GM20000 (cell line): ENCODE measurements around the gene MACROD1.

Experiments
- DNase-seq: peaks from one replicate; pipeline ENCODE4 v3.0.0; 2012; ENCODE audit warnings: low spot score
- TF ChIP-seq, protein P1 (sequence below): IDR thresholded peaks from 2 replicates; pipeline ENCODE4 v1.5.1; 2012; ENCODE audit warnings: mild to moderate bottlenecking, control low read depth; ENCODE audit errors: extremely low read depth, missing control alignments

The MACROD1 gene

DNA sequence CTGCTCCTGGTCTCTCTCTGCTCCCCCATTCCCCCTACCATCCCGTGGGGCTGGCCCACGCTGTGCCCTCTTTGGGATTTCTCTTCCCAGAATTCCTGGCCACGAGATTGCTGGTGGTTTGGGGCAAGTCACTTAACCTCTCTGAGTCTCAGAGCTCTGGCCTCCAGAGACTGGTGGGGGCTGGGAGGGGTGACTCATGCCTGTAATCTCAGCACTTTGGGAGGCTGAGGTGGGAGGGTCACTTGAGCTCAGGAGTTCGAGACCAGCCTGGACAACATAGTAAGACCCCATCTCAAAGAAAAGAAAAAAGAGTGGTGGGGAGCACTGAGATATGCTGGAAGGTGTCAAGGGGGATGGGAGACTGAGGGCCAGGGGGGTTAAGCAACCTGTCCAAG lies 161.3 kb downstream of the MACROD1 start:
- DNase-seq: no peak
- TF ChIP-seq, protein P1, sequence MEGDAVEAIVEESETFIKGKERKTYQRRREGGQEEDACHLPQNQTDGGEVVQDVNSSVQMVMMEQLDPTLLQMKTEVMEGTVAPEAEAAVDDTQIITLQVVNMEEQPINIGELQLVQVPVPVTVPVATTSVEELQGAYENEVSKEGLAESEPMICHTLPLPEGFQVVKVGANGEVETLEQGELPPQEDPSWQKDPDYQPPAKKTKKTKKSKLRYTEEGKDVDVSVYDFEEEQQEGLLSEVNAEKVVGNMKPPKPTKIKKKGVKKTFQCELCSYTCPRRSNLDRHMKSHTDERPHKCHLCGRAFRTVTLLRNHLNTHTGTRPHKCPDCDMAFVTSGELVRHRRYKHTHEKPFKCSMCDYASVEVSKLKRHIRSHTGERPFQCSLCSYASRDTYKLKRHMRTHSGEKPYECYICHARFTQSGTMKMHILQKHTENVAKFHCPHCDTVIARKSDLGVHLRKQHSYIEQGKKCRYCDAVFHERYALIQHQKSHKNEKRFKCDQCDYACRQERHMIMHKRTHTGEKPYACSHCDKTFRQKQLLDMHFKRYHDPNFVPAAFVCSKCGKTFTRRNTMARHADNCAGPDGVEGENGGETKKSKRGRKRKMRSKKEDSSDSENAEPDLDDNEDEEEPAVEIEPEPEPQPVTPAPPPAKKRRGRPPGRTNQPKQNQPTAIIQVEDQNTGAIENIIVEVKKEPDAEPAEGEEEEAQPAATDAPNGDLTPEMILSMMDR: no peak

DNA sequence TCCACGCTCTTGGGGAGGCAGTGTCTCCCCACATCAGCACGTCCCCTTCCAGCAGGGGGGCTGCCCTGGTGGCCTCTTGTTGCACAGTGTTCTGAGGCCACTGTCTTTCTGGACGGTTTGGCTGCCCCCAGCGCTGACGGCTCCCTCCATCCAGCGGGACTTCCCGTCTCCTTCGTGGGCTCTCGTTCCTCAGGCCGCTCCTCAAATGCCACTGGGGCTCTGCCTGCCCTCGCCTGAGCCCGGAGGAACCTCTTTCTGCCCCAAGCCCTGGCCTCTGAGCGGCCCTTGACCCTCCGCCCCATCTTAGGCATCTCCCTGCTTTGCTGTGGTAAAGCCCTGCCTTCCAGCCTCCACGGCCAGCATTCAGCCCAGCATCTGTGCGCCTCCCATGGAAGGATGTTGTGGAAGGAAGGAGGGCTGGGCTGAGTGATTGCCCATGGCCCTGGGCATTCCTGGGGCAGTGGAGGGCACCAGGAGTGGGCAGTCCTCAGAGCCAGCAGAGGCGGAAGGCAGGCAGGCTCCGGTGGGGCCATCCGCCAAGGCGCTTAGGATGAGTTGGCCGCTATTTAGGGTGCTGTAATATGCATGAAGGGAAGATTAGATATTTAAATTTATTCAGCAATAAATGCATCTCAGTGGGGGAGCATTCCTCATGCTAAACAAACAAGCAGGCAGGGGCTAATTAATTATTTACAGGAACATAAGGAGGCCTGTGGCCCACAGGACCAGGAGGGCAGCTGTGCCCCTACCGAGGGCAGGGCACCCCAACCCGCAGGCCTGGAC lies 161.9 kb downstream of the MACROD1 start:
- DNase-seq: no peak
- TF ChIP-seq, protein P1: no peak

DNA sequence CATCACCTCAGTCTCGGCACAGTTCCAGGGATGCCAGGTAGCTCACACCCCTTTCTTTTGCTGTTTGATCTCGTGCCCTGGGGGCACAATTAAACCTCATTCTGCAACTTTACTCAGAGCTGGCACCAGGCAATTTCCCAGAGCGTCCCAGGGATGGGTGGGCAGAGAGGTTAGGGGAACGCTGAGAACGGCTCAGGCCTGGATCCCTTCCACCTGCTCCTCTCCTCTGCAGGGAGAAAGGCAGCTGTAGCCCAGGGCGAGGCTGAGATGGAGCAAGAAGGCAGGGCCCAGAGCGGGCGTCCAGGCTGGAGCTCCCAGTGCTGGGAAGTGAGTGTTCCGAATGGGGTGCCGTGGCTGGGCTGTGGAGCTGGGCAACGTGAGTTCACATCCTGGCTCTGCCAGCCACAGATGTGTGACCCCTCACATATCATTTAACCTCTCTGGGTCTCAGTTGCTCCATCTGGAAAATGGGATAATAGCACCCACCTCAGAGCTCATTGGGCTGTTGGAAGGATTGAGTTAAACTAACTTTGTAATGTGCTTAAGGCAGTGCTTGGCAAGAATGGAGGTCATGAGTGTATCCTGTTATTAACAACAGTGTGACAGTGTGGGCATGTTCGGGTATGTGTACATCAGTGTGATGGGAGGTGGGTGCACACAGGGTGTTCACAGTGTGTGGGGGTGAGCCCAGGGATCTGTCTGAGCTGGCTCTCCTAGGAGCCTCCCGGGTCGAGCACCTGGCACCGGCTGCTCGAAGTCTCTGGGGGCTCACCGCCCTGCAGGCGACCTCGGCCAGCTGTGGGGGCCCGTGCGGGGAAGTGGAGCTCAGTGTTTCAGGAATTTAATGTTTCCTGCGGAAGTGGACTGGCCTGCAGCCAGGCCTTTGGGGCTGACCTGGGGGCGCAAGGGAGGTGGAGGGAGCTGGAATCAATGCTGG lies 164.2 kb downstream of the MACROD1 start:
- DNase-seq: no peak
- TF ChIP-seq, protein P1: no peak

DNA sequence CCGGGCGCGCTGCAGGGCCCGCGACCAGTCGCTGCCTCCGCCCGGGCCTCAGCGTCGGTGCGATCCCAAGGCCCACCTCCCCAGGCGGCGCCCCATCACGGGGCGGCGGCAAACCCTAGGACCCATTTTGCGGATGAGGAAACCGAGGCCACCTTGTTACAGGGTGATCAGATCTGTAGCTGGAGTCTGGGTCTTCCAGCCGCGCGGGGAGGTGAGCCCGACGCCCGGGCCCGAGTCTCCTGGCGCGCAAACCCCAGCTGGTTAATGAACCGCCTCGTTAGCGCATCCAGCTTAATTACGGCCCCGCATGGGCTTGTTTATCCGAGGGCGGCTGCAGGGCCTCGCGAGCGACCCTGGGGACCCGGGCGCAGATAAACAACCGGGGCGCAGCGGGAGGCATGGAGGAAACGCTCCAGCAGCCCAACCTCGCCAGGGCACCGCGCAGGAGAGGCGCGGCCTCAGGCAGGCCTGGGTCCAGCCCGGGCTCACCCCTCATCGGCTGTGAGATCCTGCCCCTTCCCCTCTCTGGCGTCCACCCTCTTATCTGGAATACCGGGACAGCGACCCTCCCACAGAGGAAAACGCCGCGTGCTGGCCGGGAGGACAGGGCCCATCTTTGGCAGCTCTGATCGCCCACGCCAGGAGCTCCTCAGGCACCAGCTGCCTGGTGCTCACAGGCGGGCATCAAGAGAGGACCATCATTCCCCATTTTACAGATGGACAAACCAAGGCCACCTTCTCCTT lies 165.0 kb downstream of the MACROD1 start:
- DNase-seq: no peak
- TF ChIP-seq, protein P1: no peak

DNA sequence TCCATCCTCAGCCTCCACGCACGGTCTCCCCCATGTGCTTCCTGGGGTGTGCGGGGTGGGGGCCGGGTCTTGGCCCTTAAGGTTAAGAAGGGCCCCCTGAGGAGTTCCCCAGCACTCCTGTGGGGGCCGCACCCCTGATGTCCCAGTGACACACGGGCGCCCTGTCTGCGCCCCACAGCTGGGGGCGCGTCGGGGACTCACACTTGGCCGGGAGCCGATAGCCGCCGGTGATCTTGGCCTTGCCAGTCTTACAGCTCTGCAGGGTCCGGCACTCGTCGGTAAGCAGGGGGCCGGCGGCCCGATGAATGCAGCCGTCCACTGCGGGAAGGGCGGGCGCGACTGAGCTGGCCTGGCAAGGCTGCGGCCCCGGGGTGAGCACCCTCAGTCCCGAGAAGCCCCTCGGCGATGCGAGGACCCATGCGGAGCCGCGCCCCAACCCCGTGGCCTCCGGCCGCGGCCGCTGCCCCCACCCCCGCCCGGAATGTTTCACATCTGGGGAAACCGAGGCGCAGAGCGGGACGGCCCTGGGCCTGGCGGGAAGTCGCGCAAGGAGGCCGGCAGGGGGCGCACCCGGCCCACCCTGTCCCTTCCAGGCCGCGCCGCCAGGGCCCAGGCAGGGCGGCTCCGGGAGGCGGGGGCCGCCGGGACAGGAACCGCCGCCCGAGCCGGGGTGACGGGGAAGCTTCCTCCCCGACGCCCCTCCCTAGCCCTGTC lies 165.7 kb downstream of the MACROD1 start:
- DNase-seq: peak; percentile 97
- TF ChIP-seq, protein P1: peak; percentile 83

DNA sequence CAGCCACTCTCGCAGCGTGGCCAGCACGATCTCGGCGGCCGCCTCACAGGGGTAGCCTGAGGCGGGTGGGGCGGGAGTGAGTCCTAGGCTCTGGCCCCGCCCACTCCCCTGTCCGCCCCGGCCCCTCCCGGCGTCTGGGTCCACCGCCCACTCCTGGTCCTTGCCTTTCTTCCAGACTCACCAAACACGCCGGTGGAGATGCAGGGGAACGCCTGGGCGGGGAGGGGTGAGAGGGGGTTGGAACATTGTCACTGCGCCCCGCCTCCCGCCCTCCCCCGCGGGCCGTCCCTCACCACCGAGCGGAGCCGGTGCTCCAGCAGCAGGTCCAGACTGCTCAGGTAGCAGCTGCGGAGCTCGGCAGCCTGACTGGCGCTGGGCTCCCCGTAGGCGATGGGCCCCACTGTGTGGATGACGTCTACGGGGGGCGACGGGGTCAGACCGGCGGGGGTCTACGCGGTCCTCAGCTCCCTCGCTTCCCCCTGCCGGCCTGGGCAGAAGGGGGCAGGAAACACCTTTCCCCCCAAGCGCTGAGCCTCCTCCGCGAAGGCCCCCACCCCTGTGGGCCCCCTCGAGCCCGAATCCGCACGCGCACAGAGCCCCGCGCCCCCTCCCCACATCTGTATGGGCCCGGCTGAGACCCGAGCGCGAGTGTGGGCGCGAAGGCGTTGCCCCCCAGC lies 166.4 kb downstream of the MACROD1 start:
- DNase-seq: peak; percentile 86
- TF ChIP-seq, protein P1: no peak
